Activated T-cell treated with anti-CD3 and anti-CD28 coated beads for 24 hours (primary cell): ENCODE data around the gene RAB27A.

ENCODE experiments used
- DNase-seq: peaks from one replicate; pipeline ENCODE4 v3.0.0-alpha.2; 2020; ENCODE audit warnings: low read depth

RAB27A gene

GRCh38 chr15:55222588-55222987, 67.0 kb downstream of the RAB27A start:
- no peak for DNase-seq

GRCh38 chr15:55221090-55222011, 68.3 kb downstream of the RAB27A start:
- no peak for DNase-seq

- DNase-seq = no peak
These were observed 69.0 kb downstream of the RAB27A start for GRCh38 chr15:55220606-55221005.

GRCh38 chr15:55218056-55218455, 71.6 kb downstream of the RAB27A start:
- no peak for DNase-seq

- DNase-seq = no peak
These were observed 85.1 kb downstream of the RAB27A start for GRCh38 chr15:55204464-55204863.

GRCh38 chr15:55202206-55202605, 87.4 kb downstream of the RAB27A start:
- DNase-seq = no peak

- DNase-seq = no peak
These were observed 90.9 kb downstream of the RAB27A start for GRCh38 chr15:55198706-55199105.

GRCh38 chr15:55197719-55198118, 91.9 kb downstream of the RAB27A start:
- DNase-seq = no peak

GRCh38 chr15:55197362-55197705, 92.3 kb downstream of the RAB27A start:
- no peak for DNase-seq

- peak; percentile 95 for DNase-seq
These were observed 92.9 kb downstream of the RAB27A start, which contains the start of gene RSL24D1 for GRCh38 chr15:55196458-55197361. TSS of gene RSL24D1 (minus strand) at chr15:55196941. CDS start at chr15:55196890, 51 bp downstream.

GRCh38 chr15:55195996-55196395, 93.6 kb downstream of the RAB27A start:
- DNase-seq = no peak

- no peak for DNase-seq
These were observed 95.4 kb downstream of the RAB27A start for GRCh38 chr15:55194256-55194655.

GRCh38 chr15:55186331-55186730, 103.3 kb downstream of the RAB27A start:
- DNase-seq = no peak

- no peak for DNase-seq
These were observed 105.9 kb downstream of the RAB27A start for GRCh38 chr15:55183679-55184078.

- no peak for DNase-seq
These were observed 110.5 kb downstream of the RAB27A start for GRCh38 chr15:55179141-55179540.

- DNase-seq = no peak
These were observed 119.3 kb downstream of the RAB27A start for GRCh38 chr15:55170361-55170760.

- DNase-seq = peak; percentile 26
These were observed 121.2 kb downstream of the RAB27A start for GRCh38 chr15:55168350-55168974.

GRCh38 chr15:55164284-55164683, 125.3 kb downstream of the RAB27A start:
- DNase-seq = no peak
